Common myeloid progenitor, CD34-positive (primary cell): ENCODE data around the gene MGAT1.

Experiments used
- CTCF ChIA-PET: fragments of 350-600 bp; sonication (Branson Sonifier 250); formaldehyde crosslinking; loops from one replicate; lab custom pipeline; 2021; ENCODE audit warnings: antibody characterized with exemption; lab: Charles Lee
- POLR2A ChIA-PET: fragments of 350-600 bp; sonication (Branson Sonifier 250); formaldehyde crosslinking; loops from one replicate; lab custom pipeline; 2021; ENCODE audit warnings: antibody characterized with exemption; lab: Charles Lee
- DNase-seq, 3 donors: peaks; one replicate each; pipeline versions ENCODE4 v3.0.0 to v3.0.0-alpha.2; 2013
- H3K27ac ChIP-seq, 2 experiments: 1 replicate in 1 of 2; 2 replicates in 1 of 2; pipeline ENCODE4 v1.7.0; 2013; ENCODE audit warnings: inconsistent platforms in 2 of 2, low read length in 2 of 2, mild to moderate bottlenecking in 2 of 2, low read depth in 1 of 2, moderate library complexity in 1 of 2; ENCODE audit not compliant: severe bottlenecking in 2 of 2, insufficient read depth in 1 of 2, poor library complexity in 1 of 2
- H3K27me3 ChIP-seq, 5 experiments: replicated peaks in 2 of 5; 1 replicate in 3 of 5; 2 replicates in 2 of 5; pipeline versions ENCODE4 v1.6.1 to v1.7.0; 2013; ENCODE audit warnings: low read length in 4 of 5, mild to moderate bottlenecking in 2 of 5, moderate library complexity in 2 of 5, inconsistent platforms in 1 of 5; ENCODE audit not compliant: insufficient read depth in 5 of 5, control insufficient read depth in 4 of 5
- H3K36me3 ChIP-seq, 4 experiments: 1 replicate in 2 of 4; 2 replicates in 2 of 4; pipeline versions ENCODE4 v1.6.1 to v1.7.0; 2013; ENCODE audit warnings: low read length in 3 of 4, control low read depth in 1 of 4, mild to moderate bottlenecking in 1 of 4; ENCODE audit not compliant: control insufficient read depth in 4 of 4, insufficient read depth in 4 of 4
- H3K4me1 ChIP-seq, 4 experiments: 1 replicate in 3 of 4; 2 replicates in 1 of 4; pipeline versions ENCODE4 v1.6.1 to v1.7.1; 2013; ENCODE audit warnings: low read length in 3 of 4, mild to moderate bottlenecking in 3 of 4, control low read depth in 1 of 4, inconsistent platforms in 1 of 4, moderate library complexity in 1 of 4; ENCODE audit not compliant: control insufficient read depth in 4 of 4, insufficient read depth in 4 of 4; ENCODE audit errors: control extremely low read depth in 1 of 4
- H3K4me3 ChIP-seq, 7 experiments: 1 replicate in 4 of 7; 2 replicates in 3 of 7; pipeline versions ENCODE4 v1.5.1 to v1.7.0; 2013; ENCODE audit warnings: mild to moderate bottlenecking in 7 of 7, low read length in 6 of 7, moderate library complexity in 6 of 7, inconsistent platforms in 2 of 7, low read depth in 2 of 7, control low read depth in 1 of 7; ENCODE audit not compliant: insufficient read depth in 4 of 7, control insufficient read depth in 1 of 7; ENCODE audit errors: extremely low read depth in 1 of 7
- H3K9me3 ChIP-seq, 5 experiments: 1 replicate in 4 of 5; 2 replicates in 1 of 5; pipeline versions ENCODE4 v1.6.1 to v1.7.1; 2013; ENCODE audit warnings: low read length in 4 of 5, mild to moderate bottlenecking in 2 of 5, inconsistent platforms in 1 of 5, low read depth in 1 of 5, moderate library complexity in 1 of 5; ENCODE audit not compliant: control insufficient read depth in 4 of 5, insufficient read depth in 2 of 5; ENCODE audit errors: control extremely low read depth in 1 of 5
- WGBS: methylation state at CpG from one replicate; pipeline ENCODE4 v1.1.5; 2013; ENCODE audit not compliant: insufficient coverage; 5-methylcytosine and 5-hydroxymethylcytosine counted together

MGAT1 gene

DNA sequence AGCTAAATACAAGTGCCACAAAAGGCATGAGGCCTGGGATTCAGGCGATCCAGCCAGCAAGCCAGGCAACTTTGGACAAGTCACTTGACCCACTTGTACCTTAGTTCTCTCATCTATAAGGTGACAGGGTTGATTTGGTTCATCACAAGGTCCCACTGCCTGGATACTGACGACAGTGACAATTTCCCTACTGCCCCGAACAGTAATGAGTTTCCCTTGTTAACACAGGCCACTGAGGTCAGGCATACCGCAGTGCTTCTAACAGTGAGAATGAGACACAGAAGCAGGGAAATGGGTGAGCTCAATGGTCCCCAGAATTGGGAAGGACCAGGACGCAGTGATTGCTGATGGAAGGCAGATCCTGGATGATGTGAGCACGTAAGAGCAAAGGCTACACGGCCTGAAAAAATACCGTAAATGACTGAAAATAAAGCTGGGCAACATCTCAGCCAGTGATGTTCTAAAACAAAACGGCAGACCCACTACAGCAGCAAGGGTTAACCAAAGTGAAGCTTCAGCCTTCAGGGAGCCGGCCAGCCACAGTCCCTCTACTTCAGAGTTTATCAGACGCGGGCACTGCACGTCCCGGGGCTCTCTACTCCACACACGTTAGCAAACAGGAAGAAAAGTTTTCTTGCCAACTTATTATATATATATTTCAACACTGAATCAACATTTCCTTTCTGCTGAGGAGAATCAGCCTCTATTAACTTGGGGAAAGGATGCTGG, 846 bp downstream of the MGAT1 start:
- Histone ChIP-seq H3K27ac (peak overlapping the region; percentile 34 to 92), H3K36me3 (peaks cover 0 to 39% (median 5%) of the 10 kb centered on the region in 4 experiments), H3K4me3 (peak overlapping the region in 6 of 7 experiments; percentile 69 to 94 (median 86)), H3K9me3 (no peaks in the 10 kb centered on the region), H3K4me1 (peaks cover 36 to 83% (median 69%) of the 10 kb centered on the region in 4 experiments), H3K27me3 (no peaks in the 10 kb centered on the region)
- WGBS = 29% methylated on average over 10 of the region's 15 CpGs
- DNase-seq = peak in 1 of 3 donors; percentile 82
- CTCF ChIA-PET = interaction anchor here (1.4 to 4.3 kb wide), 10 partner anchors 10 to 59 kb away, joined by 3 to 29 read pairs (median 8); partner anchors contain the start of gene ZFP62
- POLR2A ChIA-PET = interaction anchor here (0.6 to 2.8 kb wide), 3 partner anchors 11 to 389 kb away, joined by 3 to 14 read pairs (median 3); no protein-coding TSS in a partner anchor

DNA sequence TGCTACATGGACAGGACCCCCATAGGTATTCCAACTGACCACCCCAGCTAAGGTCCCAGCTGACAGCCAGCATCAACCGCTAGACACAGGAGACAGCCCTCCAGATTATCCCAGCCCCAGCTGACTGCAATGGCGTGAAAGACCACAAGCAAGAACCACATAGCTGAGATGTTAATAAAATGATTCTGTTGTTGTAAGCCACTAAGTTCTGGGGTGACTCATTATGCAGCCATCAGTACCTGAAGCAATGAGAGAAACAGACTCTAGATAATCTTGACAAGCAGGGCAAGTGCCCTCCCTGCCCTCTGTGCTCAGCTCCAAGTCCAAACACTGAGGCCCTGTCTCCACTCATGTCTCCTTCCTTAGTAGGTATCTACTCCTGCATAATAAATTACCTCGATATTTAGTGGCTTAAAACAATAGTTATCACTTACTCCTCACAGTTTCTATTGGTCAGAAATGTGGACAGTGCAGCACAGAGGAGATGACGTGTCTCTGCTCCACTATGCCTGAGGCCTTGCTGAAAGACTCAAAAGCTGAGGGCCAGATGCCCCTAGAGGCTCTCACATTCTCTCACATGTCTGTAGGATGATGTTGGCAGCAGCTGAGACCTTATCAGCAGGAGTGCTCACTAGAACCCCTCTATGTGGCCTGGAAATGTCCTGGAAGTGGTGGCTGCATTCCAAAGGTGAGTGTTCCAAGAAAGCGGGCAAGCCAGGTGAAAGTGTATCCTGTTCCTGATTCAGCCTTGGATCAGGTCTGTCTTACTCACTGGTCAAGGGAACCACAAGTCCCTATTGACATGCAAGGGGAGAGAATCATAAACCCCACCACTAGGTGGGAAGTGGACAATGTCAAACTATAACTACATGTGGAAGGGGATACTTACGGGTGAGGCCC, 2.5 kb downstream of the MGAT1 start:
- H3K36me3 ChIP-seq = peaks cover 0 to 47% (median 10%) of the 10 kb centered on the region in 4 experiments

DNA sequence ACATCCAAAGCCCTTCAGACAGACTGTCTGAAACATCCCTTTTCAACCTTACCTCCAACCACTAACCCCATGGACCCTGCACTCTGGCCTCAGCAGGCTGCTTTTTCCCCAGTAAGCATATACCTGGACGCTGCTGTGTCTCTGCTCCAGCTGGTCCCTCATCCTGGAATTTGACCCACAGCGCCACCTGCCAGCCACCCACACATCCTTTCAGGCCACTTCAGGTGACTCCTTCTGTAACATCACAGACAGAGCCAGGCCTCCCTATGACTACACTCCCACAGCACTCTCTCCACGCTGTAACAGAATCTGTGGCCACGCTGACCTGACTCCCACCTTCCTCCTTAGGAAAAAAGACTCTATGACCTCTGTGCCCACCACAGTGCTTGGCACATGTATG, 3.4 kb downstream of the MGAT1 start:
- Histone ChIP-seq H3K27ac (no peak overlapping the region), H3K4me3 (no peak overlapping the region), H3K4me1 (peaks cover 18 to 58% (median 45%) of the 10 kb centered on the region in 4 experiments), H3K27me3 (no peaks in the 10 kb centered on the region), H3K36me3 (peaks cover 2 to 50% (median 13%) of the 10 kb centered on the region in 4 experiments), H3K9me3 (no peaks in the 10 kb centered on the region)
- ChIA-PET POLR2A (interaction anchor here (0.8 kb wide), 1 partner anchor 32 kb away, joined by 3 read pairs; no protein-coding TSS in a partner anchor), CTCF (interaction anchor here (0.7 to 4.3 kb wide), 4 partner anchors 9 to 31 kb away, joined by 3 to 29 read pairs (median 4); no protein-coding TSS in a partner anchor)
- DNase-seq = no peak
- 80% methylated on average over 3 of the region's 4 CpGs for WGBS

More for the DNA sequence above, 2.5 kb downstream of the MGAT1 start:
- 93% methylated on average over 6 of the region's 6 CpGs for WGBS
- ChIA-PET CTCF (interaction anchor here (1.0 to 4.3 kb wide), 8 partner anchors 8 to 69 kb away, joined by 3 to 29 read pairs (median 6); no protein-coding TSS in a partner anchor), POLR2A (no interaction called here)
- H3K4me3 ChIP-seq = no peak overlapping the region
- no peaks in the 10 kb centered on the region for H3K27me3 ChIP-seq
- no peak for DNase-seq
- no peaks in the 10 kb centered on the region for H3K9me3 ChIP-seq
- H3K4me1 ChIP-seq = peaks cover 24 to 68% (median 54%) of the 10 kb centered on the region in 4 experiments
- peak overlapping the region in 1 of 2 experiments; percentile 43 for H3K27ac ChIP-seq

DNA sequence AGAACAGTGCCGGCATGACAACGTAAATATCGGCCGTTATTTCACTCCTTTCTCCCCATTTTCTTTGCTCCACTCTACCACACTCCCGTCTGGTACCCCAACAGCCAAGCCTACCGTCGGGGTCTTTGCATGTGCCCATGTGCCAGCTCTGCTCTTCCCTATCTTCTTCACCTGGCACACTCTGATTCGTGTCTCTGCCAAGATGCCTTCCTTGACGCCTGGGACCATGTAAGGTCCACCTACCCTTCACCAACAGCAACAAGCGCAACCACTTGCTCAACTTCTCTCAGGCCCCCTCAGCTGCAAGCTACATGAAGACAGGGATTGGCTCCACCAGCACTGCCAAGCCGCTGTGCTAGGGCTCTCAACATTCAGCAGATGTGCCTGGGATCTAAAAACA, 4.4 kb downstream of the MGAT1 start:
- CTCF ChIA-PET = interaction anchor here (0.8 to 4.3 kb wide), 2 partner anchors 8 to 14 kb away, joined by 3 to 29 read pairs; no protein-coding TSS in a partner anchor
- H3K27me3 ChIP-seq = no peaks in the 10 kb centered on the region
- H3K27ac ChIP-seq = no peak overlapping the region
- peaks cover 2 to 52% (median 16%) of the 10 kb centered on the region in 4 experiments for H3K36me3 ChIP-seq
- H3K9me3 ChIP-seq = no peaks in the 10 kb centered on the region
- POLR2A ChIA-PET = no interaction called here
- 96% methylated on average over 7 of the region's 11 CpGs for WGBS
- DNase-seq = no peak
- no peak overlapping the region for H3K4me3 ChIP-seq
- H3K4me1 ChIP-seq = peaks cover 18 to 48% (median 36%) of the 10 kb centered on the region in 4 experiments

DNA sequence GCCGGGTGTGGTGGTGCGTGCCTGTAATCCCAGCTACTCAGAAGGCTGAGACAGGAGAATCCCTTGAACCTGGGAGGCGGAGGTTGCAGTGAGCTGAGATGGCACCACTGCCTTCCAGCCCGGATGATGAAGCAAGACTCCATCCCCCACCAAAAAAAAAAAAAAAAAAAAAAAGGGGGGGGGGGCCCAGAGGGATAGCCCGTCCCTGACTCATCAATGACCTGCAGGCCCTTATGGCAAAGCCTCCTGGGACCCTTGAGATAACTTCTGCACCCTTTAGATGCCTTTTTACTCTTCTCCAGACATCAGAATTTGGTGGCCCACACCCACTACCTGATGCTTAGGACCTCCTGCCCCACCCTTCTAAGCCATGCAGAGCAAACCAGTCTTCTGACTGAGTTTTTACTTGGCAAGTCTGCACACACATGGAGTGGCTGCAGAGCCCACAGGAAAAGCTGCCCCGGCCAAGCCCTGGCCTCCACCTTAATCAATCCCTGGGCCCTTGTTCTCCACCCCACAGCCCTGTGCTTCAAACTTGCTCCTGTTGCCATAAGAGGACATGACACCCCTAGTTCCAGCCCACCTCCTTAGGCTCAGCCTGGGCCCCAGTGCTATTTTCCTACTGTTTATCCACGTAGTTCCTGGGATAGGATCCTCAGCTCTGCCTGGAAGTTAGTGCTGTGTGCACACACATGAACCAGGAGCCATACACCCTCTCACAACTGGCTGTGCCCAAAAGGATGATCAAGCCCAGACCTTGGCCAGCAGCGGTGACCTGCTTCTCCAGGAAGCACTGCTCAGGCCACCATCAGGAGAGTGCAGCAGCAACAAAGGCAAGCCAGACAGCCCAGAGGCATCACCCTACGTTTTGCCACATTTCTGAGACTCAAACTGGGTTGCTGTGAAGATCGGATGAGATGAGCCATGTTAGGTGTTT, 5.1 kb downstream of the MGAT1 start:
- no peak overlapping the region for H3K4me3 ChIP-seq
- POLR2A ChIA-PET = no interaction called here
- no peak for DNase-seq
- H3K27ac ChIP-seq = peak overlapping the region in 1 of 2 experiments; percentile 49
- H3K27me3 ChIP-seq = no peaks in the 10 kb centered on the region
- CTCF ChIA-PET = interaction anchor here (0.8 kb wide), 1 partner anchor 13 kb away, joined by 3 read pairs; no protein-coding TSS in a partner anchor
- peaks cover 2 to 58% (median 19%) of the 10 kb centered on the region in 4 experiments for H3K36me3 ChIP-seq
- peaks cover 18 to 44% (median 34%) of the 10 kb centered on the region in 4 experiments for H3K4me1 ChIP-seq
- no peaks in the 10 kb centered on the region for H3K9me3 ChIP-seq
- WGBS = 92% methylated on average over 5 of the region's 10 CpGs

DNA sequence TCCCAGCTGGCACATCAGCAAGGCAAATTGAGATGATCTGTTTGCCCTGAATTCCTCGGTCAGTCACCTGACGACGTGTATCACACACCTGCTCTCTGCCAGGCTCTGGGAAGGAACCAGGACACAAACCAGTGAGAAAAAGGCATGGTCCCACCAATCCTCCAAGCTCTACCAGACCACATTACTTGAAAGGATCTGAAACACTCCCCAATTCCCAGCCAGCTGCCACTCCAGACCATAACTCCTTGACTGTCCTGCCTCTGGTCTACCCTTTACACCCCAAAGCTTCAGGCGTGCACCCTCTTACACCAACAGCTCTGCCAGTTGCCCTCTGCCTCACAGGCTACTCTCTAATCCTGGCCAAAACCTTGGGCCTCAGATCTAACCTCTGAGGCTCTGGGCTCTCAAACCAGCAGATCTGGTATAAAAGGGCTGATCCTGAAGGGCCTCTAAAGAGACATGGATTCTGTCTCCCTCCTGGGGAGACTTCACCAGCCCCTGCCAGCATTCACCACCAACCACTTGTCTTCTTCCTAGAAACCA, 6.8 kb downstream of the MGAT1 start:
- H3K27ac ChIP-seq = peak overlapping the region in 1 of 2 experiments; percentile 36
- no peak overlapping the region for H3K4me3 ChIP-seq
- POLR2A ChIA-PET = no interaction called here
- DNase-seq = no peak
- H3K36me3 ChIP-seq = peaks cover 5 to 66% (median 32%) of the 10 kb centered on the region in 4 experiments
- peaks cover 7 to 33% (median 23%) of the 10 kb centered on the region in 4 experiments for H3K4me1 ChIP-seq
- H3K27me3 ChIP-seq = no peaks in the 10 kb centered on the region
- WGBS = 100% methylated on average over 1 of the region's 4 CpGs
- no peaks in the 10 kb centered on the region for H3K9me3 ChIP-seq
- CTCF ChIA-PET = interaction anchor here (0.7 kb wide), 1 partner anchor 35 kb away, joined by 3 read pairs; no protein-coding TSS in a partner anchor
